Measurements from ENCODE around the gene POLR2E.

Gene POLR2E

GRCh38 chr19:1062387-1063029 lies 32.7 kb downstream of the POLR2E start:
- no peak for DNase-seq

- DNase-seq, result no peak
These were observed 33.2 kb downstream of the POLR2E start for GRCh38 chr19:1061987-1062386.

- DNase-seq, result no peak
These were observed 34.5 kb downstream of the POLR2E start for GRCh38 chr19:1060689-1061088.

GRCh38 chr19:1058112-1058511 lies 37.1 kb downstream of the POLR2E start:
- DNase-seq, result no peak

DNA sequence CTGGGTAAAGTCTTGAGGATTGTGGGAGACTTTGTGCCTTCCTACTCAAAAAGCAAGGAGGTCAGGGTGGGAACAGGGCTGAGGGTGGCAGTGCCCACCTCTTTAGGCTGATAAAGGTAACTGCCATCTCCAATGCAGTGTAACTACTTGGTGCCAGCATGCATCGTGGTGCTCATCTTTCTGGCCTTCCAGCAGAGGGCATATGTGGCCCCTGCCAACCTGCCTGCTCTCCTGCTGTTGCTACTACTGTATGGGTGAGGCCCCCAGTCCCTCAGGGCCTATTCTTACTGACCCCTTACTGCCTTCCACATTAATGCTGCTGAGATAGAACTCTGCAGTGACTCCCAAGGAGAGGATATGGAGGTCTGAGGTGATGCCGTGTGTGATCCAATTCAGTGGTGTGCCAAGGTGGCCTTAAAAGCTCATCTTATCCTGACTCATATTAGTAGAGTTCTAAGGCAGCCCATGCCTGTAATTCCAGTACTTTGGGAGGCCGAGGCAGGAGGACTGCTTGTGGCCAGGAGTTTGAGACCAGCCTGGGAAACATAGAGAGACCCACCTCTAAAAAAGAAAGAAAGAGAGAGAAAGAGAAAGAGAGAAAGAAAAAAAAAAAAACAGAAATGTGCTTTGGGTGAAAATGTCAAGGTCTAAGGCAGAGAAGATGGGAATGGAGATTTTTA lies 37.9 kb downstream of the POLR2E start:
- DNase-seq, result peak; percentile 39

GRCh38 chr19:1055886-1056620 lies 39.1 kb downstream of the POLR2E start:
- DNase-seq, result no peak

DNA sequence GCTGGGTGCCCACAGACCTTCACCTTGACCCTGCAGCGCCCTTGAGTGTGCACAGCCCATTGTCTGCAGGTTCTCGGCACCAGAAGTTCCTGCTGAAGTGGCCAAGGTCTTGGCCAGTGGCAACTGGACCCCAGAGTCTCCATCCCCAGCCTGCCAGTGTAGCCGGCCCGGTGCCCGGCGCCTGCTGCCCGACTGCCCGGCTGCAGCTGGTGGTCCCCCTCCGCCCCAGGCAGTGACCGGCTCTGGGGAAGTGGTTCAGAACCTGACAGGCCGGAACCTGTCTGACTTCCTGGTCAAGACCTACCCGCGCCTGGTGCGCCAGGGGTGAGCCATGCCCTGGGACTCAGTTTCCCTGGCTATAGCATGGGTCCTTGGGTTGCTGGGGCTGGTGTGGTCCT lies 40.1 kb downstream of the POLR2E start:
- DNase-seq, result no peak

DNA sequence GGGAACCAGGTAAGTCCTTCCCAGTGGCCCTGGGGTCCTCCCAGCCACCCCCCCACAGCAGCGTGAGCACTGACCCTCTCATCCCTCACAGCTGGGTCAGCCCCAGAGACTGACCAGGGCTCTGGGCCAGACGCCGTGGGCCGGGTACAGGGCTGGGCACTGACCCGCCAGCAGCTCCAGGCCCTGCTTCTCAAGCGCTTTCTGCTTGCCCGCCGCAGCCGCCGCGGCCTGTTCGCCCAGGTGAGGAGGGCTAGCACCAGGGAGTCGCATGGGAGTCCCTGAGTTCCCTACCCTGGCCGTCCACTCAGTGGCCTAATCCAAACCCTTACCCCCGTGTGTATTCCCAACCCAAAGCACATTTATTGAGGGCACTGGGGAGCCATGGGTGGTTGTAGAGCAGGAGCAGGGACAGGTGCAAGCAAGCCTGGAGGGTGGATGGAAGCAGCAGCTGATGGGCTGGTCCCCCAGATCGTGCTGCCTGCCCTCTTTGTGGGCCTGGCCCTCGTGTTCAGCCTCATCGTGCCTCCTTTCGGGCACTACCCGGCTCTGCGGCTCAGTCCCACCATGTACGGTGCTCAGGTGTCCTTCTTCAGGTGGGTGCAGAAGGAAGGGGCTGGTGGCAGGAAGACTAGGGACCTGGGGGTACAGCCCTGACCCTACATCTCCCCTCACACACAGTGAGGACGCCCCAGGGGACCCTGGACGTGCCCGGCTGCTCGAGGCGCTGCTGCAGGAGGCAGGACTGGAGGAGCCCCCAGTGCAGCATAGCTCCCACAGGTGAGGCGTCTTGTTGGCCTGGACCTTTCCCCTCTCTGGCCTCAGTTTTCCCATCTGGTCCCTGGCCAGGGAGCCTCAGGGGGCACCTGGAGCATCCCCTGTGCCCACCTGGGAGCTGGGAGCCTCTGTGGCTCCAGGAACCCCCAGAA lies 40.8 kb downstream of the POLR2E start:
- no peak for DNase-seq

- no peak for DNase-seq
These were observed 41.7 kb downstream of the POLR2E start for GRCh38 chr19:1053176-1054101.

DNA sequence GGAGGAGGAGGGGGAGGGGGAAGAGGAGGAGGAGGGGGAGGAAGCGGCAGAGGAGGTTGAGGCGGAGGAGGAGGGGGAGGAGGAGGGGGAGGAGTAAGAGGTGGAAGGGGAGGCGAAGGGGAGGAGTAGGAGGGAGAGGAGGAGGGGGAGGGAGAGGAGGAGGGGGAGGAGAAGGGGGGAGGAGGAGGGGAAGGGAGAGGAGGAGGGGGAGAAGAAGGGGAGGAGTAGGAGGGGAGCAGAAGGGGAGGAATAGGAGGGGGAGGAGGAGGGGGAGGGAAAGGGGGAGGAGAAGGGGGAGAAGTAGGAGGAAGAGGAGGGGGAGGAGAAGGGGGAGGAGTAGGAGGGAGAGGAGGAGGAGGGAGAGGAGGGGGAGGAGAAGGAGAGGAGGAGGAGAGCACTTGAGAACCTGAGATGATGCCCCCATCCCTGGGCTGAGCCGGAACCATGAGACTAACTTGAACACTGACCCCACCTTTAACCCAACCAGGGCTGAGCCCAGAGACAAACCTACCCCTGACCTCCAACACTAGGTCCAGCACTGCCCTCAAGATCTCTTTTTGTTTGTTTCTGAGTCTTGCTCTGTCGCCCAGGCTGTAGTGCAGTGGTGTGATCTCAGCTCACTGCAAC lies 42.7 kb downstream of the POLR2E start:
- DNase-seq, result no peak

GRCh38 chr19:1051791-1052190 lies 43.4 kb downstream of the POLR2E start:
- no peak for DNase-seq

DNA sequence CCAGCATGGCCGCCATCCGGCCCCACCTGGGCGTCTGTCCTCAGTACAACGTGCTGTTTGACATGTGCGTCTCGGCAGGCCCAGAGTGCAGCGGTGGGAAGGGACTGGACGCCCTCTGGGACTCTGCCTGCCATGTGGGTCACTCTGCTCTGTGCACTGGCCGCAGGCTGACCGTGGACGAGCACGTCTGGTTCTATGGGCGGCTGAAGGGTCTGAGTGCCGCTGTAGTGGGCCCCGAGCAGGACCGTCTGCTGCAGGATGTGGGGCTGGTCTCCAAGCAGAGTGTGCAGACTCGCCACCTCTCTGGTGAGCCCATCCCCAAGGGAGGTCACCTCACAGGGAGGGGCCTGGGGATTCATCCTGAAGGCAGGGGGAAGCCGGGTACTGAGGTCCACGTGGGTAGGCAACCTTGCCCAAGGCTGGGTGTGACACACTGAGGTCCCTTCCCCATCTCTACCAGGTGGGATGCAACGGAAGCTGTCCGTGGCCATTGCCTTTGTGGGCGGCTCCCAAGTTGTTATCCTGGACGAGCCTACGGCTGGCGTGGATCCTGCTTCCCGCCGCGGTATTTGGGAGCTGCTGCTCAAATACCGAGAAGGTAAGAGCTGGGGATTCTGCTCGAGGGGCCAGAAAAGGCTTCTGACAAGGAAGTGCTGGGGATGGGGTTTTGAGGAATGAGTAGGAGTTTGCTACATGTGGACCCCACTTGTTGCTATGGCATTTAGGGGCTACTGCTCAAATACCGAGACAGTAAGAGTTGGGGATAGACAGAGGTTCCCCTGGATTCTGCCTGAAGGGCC lies 44.0 kb downstream of the POLR2E start:
- no peak for DNase-seq

GRCh38 chr19:1049800-1050199 lies 45.4 kb downstream of the POLR2E start:
- no peak for DNase-seq

- DNase-seq, result no peak
These were observed 46.1 kb downstream of the POLR2E start for GRCh38 chr19:1049106-1049505.

- DNase-seq, result no peak
These were observed 47.5 kb downstream of the POLR2E start for GRCh38 chr19:1047696-1048147.

DNA sequence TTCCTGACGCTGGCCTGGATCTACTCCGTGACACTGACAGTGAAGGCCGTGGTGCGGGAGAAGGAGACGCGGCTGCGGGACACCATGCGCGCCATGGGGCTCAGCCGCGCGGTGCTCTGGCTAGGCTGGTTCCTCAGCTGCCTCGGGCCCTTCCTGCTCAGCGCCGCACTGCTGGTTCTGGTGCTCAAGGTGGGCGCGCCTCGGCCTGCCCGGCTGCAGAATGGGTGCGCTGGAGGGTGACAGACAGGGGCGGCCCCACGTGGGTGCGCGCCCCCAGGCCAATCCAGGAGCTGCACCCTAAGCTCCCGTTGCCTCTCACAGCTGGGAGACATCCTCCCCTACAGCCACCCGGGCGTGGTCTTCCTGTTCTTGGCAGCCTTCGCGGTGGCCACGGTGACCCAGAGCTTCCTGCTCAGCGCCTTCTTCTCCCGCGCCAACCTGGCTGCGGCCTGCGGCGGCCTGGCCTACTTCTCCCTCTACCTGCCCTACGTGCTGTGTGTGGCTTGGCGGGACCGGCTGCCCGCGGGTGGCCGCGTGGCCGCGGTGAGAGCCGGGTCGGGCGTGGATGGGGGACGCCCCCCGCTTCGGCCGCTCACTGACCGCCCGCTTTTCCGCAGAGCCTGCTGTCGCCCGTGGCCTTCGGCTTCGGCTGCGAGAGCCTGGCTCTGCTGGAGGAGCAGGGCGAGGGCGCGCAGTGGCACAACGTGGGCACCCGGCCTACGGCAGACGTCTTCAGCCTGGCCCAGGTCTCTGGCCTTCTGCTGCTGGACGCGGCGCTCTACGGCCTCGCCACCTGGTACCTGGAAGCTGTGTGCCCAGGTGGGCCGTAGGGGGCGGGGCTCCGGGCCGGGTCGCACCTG lies 48.1 kb downstream of the POLR2E start:
- DNase-seq, result no peak

- DNase-seq, result no peak
These were observed 49.0 kb downstream of the POLR2E start for GRCh38 chr19:1046117-1046626.

GRCh38 chr19:1045247-1045603 lies 50.0 kb downstream of the POLR2E start:
- DNase-seq, result no peak

All from fibroblast of upper back skin (primary cell).